SJCRH30 (cell line): ENCODE results near the gene RETN. TPM values are rescaled to one million over a fixed set of nuclear protein-coding genes. Genes with fewer than 3 reads are reported as not detected.

Experiments
- DNase-seq, 2 experiments: peaks; one replicate each; pipeline ENCODE4 v3.0.0-alpha.2; 2015 to 2020
- H3K27ac ChIP-seq: fragments of 250-450 bp; sonication (Bioruptor Pico); 2 replicates; pipeline ENCODE4 v1.5.1; 2020; ENCODE audit warnings: mild to moderate bottlenecking, moderate library complexity
- H3K27me3 ChIP-seq: fragments of 250-450 bp; sonication (Bioruptor Pico); 2 replicates; pipeline ENCODE4 v1.5.1; 2020; ENCODE audit warnings: mild to moderate bottlenecking, moderate library complexity
- H3K36me3 ChIP-seq: fragments of 250-450 bp; sonication (Bioruptor Pico); 2 replicates; pipeline ENCODE4 v1.5.1; 2020; ENCODE audit warnings: mild to moderate bottlenecking, moderate library complexity
- H3K4me1 ChIP-seq: fragments of 250-450 bp; sonication (Bioruptor Pico); 2 replicates; pipeline ENCODE4 v1.5.1; 2020; ENCODE audit warnings: mild to moderate bottlenecking, moderate library complexity
- H3K4me3 ChIP-seq: fragments of 250-450 bp; sonication (Bioruptor Pico); 2 replicates; pipeline ENCODE4 v1.5.1; 2020; ENCODE audit warnings: mild to moderate bottlenecking, moderate library complexity
- H3K9me3 ChIP-seq: fragments of 250-450 bp; sonication (Bioruptor Pico); replicated peaks from 2 replicates; pipeline ENCODE4 v1.5.1; 2020; ENCODE audit warnings: mild to moderate bottlenecking, moderate library complexity
- total RNA-seq: library from RNA; depleted of rRNA; stranded (reverse); fragments of >200 nt; shearing (Covaris generic); gene quantifications from 2 replicates; pipeline ENCODE4 v1.2.3, GENCODE V29; 2014

The RETN gene
- total RNA-seq, 1 experiment from 2014 or later, result not detected

DNA sequence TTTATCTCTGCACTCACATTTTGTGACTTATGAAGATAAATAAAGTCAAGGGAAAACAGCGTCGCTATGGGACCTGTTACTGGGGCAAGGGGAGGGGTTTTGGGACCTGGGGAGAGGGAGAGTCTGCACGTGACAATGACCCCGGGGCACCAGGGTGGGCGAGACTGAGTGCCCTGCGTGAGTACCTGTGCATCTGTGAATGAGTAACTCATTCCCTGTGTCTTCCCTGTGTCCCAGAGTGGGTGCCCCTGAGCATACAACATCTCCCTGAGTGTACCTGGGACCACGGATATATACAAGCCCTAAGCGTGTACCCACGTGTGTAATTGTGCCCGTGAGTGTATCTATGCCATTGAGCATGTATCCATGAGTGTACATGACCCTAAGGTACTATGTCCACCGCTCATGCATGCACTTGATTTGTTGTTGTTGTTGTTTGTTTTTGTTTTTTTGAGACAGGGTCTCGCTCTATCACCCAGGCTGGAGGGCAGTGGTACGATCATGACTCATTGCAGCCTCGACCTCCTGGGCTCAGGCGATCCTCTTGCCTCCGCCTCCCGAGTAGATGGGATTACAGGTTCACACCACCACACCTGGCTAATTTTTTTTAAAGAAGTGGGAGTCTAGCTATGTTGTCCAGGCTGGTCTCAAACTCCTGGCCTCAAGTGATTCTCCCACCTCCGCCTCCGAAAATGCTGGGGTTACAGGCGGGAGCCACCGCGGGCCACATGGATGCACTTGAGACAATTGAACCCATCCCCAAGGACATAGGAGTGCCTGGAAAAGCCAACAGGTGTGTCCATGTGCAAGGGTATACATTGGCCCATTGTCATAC lies 11.1 kb downstream of the RETN start:
- no peaks in the 10 kb centered on the region; the same call in 1 of the 2 replicates for H3K36me3 ChIP-seq
- no peak overlapping the region for H3K27ac ChIP-seq
- no peaks in the 10 kb centered on the region for H3K4me1 ChIP-seq
- DNase-seq, result no peak
- no peaks in the 10 kb centered on the region for H3K9me3 ChIP-seq
- peak overlapping the region; percentile 93 for H3K4me3 ChIP-seq
- peaks cover 2% of the 10 kb centered on the region; the same call in 1 of the 2 replicates for H3K27me3 ChIP-seq

DNA sequence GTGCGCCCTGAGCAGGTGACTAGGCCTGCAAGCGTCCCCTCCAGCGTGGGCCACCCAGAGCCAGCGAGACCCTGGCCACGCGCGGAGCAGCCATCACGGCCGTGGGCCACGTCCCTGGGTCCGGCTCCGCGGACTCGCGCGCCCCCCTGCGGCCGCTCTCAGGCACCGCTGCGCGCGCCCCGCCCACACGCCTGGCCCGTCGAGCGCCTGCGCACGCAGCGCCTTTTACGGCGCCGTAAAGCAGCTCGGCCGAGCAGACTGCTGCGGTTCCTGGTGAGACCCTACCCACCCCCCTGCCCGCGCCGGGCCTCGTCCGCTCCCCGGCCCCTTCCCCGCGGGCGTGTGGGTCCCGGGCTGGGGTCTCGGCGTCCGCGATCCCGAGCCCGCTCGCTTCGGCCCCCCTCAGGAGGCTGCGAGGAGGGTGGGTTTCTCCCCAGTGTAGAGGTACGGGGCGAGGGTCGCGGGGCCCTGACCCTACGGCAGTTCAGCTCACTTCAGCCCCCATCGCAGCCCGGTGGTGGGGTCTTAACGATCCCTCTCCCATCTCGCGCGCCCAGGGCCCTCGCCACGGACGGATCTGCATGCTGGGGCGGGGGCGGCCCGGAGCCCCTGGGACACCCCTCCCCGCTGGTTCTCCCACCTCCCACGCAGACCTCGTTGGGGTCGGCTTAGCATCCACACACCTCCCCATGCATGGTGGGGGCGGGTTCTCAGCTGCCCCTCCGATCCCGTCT lies 11.9 kb downstream of the RETN start, which contains the start of gene TRAPPC5:
Gene TRAPPC5, plus strand, starts transcription at position 228 of the 734 bp plus-strand sequence. CDS start 1,421 bp downstream, outside the sequence.
- peak; percentile 74 to 82 for DNase-seq
- no peaks in the 10 kb centered on the region; the same call in 1 of the 2 replicates for H3K36me3 ChIP-seq
- H3K27ac ChIP-seq, result peak within 1 kb of the TSS; percentile 60
- H3K9me3 ChIP-seq, result no peaks in the 10 kb centered on the region
- peak within 1 kb of the TSS; percentile 93 for H3K4me3 ChIP-seq
- H3K4me1 ChIP-seq, result no peaks in the 10 kb centered on the region
- peaks cover 2% of the 10 kb centered on the region; the same call in 1 of the 2 replicates for H3K27me3 ChIP-seq

DNA sequence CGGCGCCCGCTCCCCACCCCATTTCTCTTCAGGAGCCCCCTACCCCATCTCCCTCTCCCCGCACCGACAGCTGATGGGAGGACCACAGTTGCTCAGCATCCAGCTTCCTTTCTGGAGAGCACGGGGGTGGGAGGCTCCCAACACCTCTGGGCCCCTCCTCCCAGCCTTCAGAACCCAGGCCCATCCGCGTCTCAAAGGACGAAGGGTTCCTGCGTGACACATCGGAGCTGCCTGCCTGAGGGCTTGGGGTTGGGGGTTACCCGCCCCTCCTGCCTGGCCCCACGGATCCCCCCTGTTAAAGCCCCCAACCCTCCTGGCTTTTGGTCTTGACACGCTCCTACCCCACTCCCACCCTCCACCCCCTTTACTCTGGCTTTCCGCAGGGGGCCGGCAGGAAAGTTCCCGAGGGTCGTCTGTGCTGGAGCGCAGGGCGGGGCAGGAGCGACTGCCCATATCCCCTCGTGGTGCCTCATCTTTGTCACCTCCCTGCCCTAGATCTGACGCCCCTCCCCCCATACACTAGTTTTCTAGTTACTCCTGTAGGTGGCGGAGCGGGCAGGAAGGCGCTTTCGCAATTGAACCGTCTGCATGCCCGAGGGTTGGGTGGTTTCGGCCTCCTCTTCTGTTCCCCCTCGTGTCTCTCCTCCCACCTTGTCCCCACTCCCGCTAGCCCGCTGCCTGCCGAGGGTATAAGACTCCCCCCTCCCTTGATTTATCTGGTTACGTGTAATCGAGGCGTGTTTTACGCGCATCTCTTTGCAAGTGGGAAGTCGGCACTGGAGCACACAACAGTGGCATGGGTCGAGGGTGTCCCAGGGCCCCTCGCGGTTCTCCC lies 12.7 kb downstream of the RETN start:
- Histone ChIP-seq H3K27me3 (peaks cover 2% of the 10 kb centered on the region; the same call in 1 of the 2 replicates), H3K27ac (peak overlapping the region; percentile 60; the same call in 1 of the 2 replicates), H3K36me3 (no peaks in the 10 kb centered on the region; the same call in 1 of the 2 replicates), H3K4me3 (peak overlapping the region; percentile 93), H3K9me3 (no peaks in the 10 kb centered on the region), H3K4me1 (no peaks in the 10 kb centered on the region)
- DNase-seq, result no peak

DNA sequence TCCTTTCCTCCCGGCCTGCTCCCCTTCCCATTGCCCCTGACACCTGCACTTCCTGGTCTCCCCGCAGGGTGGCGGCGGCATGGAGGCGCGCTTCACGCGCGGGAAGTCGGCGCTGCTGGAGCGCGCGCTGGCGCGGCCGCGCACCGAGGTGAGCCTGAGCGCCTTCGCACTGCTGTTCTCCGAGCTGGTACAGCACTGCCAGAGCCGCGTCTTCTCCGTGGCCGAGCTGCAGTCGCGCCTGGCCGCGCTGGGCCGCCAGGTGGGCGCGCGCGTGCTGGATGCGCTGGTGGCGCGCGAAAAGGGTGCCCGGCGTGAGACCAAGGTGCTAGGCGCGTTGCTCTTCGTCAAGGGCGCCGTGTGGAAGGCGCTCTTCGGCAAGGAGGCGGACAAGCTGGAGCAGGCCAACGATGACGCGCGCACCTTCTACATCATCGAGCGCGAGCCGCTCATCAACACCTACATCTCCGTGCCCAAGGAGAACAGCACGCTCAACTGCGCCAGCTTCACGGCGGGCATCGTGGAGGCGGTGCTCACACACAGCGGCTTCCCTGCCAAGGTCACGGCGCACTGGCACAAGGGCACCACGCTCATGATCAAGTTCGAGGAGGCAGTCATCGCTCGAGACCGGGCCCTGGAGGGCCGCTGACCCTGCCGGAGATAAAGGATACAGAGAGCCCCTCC lies 13.5 kb downstream of the RETN start:
- Histone ChIP-seq H3K27me3 (peaks cover 2% of the 10 kb centered on the region; the same call in 1 of the 2 replicates), H3K9me3 (no peaks in the 10 kb centered on the region), H3K4me3 (no peak overlapping the region), H3K4me1 (no peaks in the 10 kb centered on the region), H3K36me3 (no peaks in the 10 kb centered on the region; the same call in 1 of the 2 replicates), H3K27ac (no peak overlapping the region)
- no peak for DNase-seq

DNA sequence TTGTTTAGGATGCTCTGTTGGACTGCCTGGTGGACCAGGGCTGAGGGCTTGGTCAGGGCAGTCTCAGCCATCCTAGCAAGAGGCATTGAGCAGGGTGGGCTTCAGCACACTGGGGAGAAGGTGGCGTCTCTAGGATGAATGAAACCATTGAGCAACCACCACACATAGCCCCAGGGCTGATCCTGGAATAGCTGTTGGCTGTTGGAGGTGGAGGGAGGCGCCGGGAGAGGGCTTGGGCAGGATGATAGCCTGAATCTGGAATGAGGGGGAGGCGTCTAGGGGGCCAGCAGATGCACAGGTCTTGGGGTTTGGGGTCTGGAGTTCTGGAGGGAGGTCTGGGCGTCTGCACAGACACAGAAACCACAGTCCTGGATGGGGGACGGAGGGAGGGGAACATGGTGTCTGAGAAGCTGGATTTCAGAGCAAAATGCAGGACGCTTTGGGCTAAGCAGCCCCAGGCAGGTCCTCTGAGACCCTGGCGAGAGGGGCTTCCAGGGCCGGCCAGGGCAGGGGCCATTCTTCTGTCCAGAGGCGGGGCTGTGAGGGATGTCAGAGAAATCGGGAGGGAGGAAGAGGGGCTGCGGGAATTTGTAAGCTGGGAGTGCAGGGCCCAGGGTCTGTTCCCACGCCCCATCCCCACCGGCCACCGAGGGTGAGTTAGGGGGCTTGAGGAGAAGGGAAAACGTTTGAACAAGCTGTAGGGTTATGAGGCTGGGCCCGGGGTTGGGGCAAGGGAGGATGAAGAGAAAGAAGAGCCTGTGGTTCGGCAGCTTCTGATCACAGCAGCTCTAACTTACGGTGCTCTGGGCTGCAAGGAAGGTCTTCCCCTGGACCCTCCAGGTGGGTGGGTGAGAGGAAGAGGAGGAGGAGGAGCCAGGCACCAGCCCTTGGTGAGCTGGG lies 16.9 kb downstream of the RETN start:
- no peak overlapping the region for H3K4me3 ChIP-seq
- peak in 1 of 2 experiments; percentile 16 for DNase-seq
- no peak overlapping the region for H3K27ac ChIP-seq
- no peaks in the 10 kb centered on the region for H3K4me1 ChIP-seq
- no peaks in the 10 kb centered on the region; the same call in 1 of the 2 replicates for H3K36me3 ChIP-seq
- H3K9me3 ChIP-seq, result no peaks in the 10 kb centered on the region
- H3K27me3 ChIP-seq, result no peaks in the 10 kb centered on the region

DNA sequence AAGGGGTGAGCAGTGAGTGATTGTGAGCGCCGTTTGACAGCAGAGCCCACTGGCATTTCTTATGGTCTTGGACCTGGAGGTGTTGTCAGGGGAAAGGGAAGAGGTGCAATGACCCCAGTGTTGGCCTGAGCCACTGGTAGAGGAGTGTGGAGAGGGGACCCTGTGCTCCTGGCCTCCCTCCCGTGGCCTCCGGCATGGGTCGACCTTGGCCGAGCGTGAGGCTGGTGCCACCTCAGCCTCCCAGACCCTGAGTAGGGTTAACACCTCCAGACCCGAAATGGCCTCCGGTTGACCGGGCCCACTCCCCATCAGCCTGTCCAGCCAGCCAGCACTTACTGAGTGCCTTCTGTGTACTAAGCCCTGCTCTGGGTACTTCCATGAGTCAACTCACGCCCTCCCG lies 18.3 kb downstream of the RETN start:
- DNase-seq, result no peak
- H3K4me1 ChIP-seq, result no peaks in the 10 kb centered on the region
- H3K27me3 ChIP-seq, result no peaks in the 10 kb centered on the region
- H3K27ac ChIP-seq, result no peak overlapping the region
- H3K36me3 ChIP-seq, result no peaks in the 10 kb centered on the region; the same call in 1 of the 2 replicates
- no peak overlapping the region for H3K4me3 ChIP-seq
- no peaks in the 10 kb centered on the region for H3K9me3 ChIP-seq

DNA sequence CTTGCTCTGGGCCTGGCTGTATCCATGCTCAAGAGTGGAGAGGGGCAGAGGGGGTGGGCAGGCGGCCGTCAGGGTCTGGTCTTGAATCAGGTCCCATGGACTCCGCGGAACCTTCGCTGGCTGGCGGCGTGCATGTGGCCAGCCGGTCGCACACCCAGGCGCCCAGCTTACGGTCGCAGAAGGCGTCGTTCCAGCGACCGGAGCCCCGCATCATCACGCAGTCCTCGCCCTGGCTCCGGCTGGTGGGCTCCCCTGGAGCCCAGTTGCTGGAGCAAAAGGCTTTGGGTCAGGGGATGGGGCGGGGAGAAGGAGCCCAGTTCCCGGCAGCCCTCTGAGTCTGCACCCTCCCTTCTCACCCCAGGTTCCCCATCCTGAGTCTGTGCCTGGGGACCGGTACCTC lies 20.3 kb downstream of the RETN start:
- no peaks in the 10 kb centered on the region for H3K36me3 ChIP-seq
- no peaks in the 10 kb centered on the region for H3K9me3 ChIP-seq
- no peak overlapping the region for H3K4me3 ChIP-seq
- no peaks in the 10 kb centered on the region for H3K27me3 ChIP-seq
- H3K27ac ChIP-seq, result no peak overlapping the region
- no peaks in the 10 kb centered on the region for H3K4me1 ChIP-seq
- no peak for DNase-seq

DNA sequence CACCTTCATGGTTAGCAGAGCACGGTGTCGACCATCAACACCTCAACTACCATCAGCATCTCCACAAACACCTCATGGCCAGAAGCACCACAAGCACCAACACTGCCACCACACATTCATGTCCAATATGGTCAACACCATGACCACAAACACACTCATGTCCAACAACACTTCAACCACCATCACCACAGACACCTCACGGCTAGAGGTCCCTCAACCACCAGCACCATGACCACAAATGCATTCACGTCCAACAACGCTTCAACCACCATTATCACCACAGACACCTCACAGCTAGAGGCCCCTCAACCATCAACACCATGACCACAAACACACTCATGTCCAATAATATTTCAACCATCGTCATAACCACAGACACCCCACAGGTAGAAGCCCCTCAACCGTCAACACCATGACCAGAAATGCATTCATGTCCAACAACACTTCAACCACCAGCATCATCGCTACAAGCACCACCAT lies 22.0 kb downstream of the RETN start:
- no peaks in the 10 kb centered on the region for H3K27me3 ChIP-seq
- no peak overlapping the region for H3K4me3 ChIP-seq

DNA sequence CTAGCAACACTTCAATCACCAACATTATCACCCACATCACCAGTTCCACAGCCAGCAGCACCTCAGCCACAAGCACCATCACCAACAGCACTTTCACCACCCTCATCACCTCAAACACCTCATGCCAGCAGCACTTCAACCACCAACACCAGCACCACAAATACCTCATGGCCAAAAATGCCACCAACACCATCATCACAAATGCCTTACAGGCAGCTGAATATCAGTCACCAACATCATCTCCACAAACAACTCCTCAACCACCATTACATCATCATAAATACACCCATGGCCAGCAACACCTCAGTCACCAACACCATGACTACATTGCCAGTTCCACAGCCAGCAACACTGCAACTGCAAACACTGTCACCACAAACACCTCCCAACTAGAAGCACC lies 22.6 kb downstream of the RETN start:
- no peak overlapping the region for H3K4me3 ChIP-seq
- DNase-seq, result no peak
- no peaks in the 10 kb centered on the region for H3K36me3 ChIP-seq
- no peaks in the 10 kb centered on the region for H3K9me3 ChIP-seq
- H3K27me3 ChIP-seq, result no peaks in the 10 kb centered on the region
- H3K27ac ChIP-seq, result no peak overlapping the region
- no peaks in the 10 kb centered on the region for H3K4me1 ChIP-seq

More for the DNA sequence above, 22.0 kb downstream of the RETN start:
- no peaks in the 10 kb centered on the region for H3K36me3 ChIP-seq
- no peak for DNase-seq
- no peaks in the 10 kb centered on the region for H3K9me3 ChIP-seq
- no peaks in the 10 kb centered on the region for H3K4me1 ChIP-seq
- H3K27ac ChIP-seq, result no peak overlapping the region

DNA sequence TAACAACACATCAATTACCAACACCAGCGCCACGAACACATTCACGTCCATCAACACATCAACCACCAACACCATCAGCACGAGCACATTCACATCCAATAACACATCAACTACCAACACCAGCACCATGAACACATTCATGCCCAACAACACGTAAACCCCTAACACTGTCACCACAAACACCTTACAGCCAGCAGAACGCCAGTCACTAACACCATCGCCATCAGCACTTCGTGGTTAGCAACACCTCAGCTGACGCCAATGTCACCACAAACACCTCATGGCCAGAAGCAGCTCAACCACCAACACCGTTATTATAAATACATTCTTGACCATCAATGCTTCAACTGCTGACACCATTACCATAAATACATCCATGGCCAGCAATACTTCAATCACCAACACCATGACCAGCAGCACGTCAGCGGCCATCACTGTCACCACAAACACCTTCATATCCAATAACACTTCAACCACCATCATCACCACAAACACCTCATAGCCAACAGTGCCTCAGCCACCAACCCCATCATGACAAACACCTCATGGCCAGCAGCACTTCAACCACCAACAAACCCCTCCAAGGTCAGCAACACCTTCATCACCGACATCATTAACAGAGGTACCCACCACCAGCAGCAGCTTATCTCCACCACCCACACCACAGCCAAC lies 23.7 kb downstream of the RETN start:
- Histone ChIP-seq H3K27me3 (no peaks in the 10 kb centered on the region), H3K4me3 (no peak overlapping the region), H3K27ac (no peak overlapping the region), H3K36me3 (no peaks in the 10 kb centered on the region), H3K4me1 (no peaks in the 10 kb centered on the region), H3K9me3 (no peaks in the 10 kb centered on the region)
- no peak for DNase-seq

DNA sequence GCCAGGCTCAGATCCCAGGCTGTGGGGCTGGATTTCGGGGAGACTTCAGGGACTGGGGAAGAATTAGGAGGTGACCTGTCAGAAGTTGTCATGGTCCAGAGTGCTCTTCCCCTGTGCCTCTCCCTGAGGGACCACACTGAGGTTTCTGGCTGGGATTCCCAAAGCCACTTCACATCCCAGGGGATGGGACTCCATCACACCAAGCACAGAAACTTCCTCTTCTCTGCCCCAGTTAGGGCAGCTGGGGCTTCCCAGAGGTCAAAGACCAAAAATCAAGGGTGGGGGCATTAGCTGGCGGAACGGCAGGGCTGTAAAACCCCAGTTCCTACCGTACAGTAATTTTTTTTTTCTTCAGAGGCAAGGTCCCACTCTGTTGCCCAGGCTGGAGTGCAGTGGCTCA lies 25.6 kb downstream of the RETN start:
- H3K4me3 ChIP-seq, result no peak overlapping the region
- no peak for DNase-seq
- no peaks in the 10 kb centered on the region for H3K4me1 ChIP-seq
- no peaks in the 10 kb centered on the region for H3K27me3 ChIP-seq
- H3K9me3 ChIP-seq, result no peaks in the 10 kb centered on the region
- no peaks in the 10 kb centered on the region for H3K36me3 ChIP-seq
- H3K27ac ChIP-seq, result no peak overlapping the region

DNA sequence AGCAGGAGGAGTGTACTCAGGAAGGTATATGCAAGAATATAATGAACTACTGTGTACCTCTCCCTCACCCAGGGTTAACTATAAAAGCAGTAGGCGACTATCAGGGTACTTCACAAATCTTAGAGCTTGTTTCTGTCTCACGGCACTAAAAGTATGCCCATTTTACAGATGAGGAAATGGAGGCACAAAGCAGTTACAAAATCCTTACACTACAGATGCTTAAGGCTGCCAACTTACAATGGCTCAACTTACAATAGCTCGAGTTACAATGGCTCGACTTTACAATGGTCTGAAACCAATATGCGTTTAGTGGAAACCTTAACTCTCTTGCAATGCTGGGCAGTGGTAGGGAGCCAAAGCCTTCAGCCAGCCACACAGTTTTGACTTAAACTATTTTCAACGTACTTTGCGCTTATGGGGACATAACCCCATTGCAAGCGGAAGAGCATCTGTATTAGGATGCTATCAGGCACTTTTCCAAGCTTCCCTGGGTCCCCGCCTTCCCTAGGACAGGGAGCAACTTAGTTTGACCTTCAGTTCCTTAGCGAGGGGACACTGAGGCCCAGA lies 29.0 kb downstream of the RETN start:
- Histone ChIP-seq H3K27ac (no peak overlapping the region), H3K27me3 (no peaks in the 10 kb centered on the region), H3K9me3 (no peaks in the 10 kb centered on the region), H3K4me3 (no peak overlapping the region), H3K4me1 (no peaks in the 10 kb centered on the region), H3K36me3 (no peaks in the 10 kb centered on the region)
- no peak for DNase-seq
